ENCODE measurements around the gene ANTKMT.
"Not testable (repeated sequence)": the region's sequence is repeated elsewhere in the genome, so short reads cannot be mapped to it uniquely, and the experiment has no call there.

Gene ANTKMT

GRCh38 chr16:728890-729744, 8.2 kb downstream of the ANTKMT start:
- no peak for DNase-seq

DNA sequence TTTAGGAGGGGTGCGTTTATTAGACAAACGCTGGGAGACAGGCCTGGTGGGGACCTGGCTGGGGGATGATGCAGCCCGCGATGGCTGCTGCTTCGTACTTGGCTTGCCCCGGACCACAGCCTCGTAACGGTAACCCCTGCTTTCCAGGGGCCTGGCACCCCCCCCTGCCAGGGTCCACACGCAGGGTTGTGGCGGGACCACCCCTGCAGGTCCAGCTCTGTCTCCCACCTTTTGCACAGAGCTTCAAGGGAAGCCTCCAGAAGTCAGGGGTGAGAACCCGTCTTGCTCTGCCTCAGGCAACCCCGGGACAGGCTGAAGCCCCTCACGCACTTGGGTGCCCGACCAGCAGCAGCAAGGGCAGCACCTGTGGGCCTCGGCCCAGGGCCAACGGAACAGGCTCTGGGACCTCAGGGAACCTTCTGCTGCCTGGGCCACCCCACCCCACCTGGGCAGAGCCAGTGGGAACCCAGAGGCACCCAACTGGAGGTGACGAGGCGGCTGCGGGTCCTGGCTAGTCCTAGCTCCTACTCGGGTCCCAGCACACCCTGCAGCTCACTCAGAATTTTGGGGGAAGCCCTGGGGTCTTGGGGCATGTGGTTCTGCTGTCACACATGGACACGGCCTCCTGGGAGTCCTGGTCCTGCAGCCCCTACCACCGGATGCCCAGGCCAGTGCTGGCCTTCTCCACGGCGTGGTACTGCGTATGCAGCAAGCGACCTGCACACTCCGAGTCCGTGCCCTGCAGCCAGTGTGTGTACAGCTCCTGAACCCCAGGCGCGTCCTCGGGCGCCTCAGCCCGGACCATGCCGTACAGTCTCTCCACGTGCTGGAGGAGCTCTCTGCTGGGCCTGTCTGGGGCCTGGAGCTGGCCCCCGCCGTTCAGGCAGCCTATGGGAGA, 9.1 kb downstream of the ANTKMT start:
- no peak for DNase-seq

GRCh38 chr16:730666-731509, 9.9 kb downstream of the ANTKMT start:
- DNase-seq, result no peak

- no peak for DNase-seq
Observed at GRCh38 chr16:732332-732731, 11.4 kb downstream of the ANTKMT start.

DNA sequence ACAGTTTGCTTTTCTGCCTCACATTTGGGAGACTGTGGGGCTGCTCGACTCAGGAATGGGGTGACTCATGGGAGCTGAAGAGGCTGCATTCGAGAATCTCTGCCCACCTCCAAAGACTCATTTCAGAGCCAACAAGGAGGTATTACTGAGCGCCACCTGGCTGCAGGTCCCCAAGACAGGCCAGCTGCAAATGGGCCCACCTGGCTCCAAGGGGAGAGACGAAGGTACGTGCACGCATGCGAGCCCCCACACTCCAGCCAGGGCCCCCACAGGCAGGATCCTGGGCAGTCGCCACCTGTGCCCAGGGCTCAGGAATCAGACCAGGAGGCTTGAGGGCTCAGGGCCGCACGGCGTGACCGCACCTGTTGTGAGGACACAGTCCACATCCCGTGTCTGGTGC, 12.0 kb downstream of the ANTKMT start:
- DNase-seq, result no peak

DNA sequence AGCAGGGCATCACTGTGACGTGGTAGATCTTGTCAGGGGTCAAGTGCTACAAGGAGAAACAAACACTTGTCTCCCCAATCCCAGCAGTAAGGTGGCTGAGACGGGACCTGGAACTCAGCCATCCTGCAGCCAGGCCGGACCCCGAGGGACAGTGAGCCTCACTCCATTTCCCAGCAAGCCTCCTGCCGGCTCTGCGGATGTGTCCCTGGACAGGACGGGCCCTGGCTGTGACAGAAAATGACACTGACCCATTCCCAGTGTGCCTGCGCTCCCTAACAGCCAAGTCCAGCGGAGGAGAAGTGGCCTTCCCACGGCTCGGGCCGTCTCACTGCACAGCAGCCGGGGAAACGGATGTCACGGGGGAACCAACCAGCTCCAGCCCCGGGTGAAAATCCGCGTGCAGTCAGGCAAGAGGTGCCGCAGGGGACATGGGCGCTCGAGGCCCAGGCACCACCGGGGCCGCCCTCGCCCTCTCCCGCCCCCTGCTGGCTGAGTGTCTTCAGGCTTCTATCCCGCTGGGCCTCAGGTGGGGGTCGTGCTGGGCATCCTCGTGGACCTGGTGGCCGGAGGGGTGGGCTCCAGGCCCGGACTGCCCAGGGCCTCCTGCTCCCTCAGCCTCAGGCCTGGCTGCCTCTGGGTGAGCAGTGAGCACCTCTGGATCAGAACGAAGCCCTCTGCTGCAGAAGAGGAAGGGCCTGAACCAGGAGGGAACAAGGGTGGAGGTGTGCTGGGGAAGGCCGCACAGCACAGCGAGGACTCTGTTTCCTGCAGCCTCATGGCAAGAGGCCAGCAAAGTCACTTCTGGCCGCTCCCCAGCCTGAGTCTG, 12.6 kb downstream of the ANTKMT start:
- no peak for DNase-seq

DNA sequence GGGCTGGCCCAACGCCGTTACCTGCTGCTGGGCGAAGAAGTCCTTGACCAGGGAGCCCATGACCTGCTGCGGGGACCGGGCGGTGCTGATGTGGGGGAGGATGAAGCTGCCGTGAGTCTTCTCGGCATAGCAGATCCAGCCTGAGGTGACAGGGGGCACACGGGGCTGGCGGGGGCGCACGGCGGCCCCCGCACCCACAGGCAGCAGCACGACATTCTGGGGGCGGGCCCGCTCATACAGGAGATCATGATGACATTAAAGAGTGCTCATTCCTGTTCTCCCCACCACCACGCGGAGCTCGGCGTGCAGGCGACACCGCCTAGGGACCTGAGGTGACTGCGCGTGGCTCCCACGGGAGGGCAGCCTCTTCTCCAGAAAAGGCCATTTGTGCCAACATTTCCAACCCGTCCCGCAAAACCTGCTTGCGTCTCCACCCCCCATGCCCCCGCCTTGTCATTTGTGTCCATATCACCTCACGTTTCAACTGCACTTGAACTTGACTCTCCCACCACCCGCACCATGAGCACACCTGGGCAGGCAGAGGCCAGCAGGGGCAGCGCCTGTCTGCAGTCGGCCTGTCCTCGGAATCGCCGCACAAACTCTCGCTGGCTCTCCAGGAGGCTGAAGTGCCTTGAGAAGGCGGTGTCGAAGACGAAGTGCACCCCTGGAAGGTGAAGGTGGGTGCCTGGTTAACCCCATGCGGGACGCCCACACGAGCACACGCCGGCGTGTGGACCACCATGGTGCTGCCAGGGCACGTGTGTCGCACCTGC, 13.4 kb downstream of the ANTKMT start:
- DNase-seq, result no peak

DNA sequence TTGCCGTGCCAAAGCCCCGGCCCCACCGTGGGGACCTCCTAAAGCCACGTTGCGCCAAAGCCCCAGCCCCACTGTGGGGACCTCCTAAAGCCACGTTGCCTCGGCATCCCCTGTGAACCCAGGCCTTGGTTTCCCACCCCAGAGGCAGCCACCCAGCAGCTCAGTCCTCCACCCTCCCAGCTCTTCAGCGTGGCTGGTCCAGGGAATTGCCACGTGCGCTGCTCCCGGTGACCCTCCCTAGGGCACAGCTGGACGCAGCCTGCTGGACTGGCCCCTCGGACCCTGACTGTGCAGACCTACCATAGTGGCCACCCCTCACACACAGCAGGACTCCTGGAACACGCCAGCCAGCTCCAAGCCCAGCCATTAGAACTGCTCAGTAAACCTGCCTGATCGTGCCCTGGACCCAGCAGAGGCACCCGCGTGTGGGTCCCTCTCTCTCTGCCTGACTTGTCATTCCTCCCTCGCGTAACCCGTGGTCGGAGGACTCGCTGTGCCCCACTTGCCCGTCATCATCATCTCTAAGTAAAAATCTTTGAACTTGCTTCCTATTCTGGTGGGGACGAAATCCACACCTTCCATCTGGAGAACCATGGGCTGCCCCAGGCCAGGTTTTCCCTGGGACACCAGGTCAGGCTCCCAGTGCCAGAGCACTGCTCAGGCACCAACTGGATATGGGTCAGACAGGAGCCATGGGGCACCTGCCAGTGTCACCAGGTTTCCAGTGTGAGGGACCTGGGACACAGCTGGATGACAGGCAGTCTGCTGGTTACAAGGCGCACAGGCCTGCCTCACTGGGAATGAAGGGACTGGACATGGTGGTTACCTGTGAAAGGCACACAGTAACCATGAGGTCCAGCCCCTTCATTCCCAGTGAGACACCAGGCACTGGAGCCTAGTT, 14.3 kb downstream of the ANTKMT start:
- no peak for DNase-seq

DNA sequence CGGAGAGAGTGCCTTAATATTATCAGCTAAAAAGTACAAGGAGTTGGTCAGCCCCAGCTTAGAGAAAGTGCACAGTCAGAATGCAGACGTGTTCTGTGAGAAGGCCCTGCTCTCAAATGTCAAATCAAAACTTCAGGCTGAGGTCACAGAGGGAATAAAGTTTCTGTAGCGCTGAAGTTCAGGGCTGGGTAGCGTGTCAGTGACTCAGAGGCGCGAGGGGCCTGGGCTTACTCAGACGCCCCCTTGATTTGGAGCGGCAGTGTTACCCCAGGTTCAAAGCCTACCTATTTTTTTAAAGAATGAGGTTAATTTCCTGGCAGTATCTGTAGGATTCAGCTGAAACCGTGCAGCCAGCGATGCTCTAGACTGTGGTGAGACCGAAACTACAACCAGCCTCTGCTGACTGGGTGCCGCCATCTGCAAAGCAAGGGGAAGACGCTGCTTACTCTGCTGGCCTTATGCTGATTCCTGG, 15.1 kb downstream of the ANTKMT start:
- no peak for DNase-seq

GRCh38 chr16:736936-737481, 16.1 kb downstream of the ANTKMT start:
- DNase-seq, result no peak

DNA sequence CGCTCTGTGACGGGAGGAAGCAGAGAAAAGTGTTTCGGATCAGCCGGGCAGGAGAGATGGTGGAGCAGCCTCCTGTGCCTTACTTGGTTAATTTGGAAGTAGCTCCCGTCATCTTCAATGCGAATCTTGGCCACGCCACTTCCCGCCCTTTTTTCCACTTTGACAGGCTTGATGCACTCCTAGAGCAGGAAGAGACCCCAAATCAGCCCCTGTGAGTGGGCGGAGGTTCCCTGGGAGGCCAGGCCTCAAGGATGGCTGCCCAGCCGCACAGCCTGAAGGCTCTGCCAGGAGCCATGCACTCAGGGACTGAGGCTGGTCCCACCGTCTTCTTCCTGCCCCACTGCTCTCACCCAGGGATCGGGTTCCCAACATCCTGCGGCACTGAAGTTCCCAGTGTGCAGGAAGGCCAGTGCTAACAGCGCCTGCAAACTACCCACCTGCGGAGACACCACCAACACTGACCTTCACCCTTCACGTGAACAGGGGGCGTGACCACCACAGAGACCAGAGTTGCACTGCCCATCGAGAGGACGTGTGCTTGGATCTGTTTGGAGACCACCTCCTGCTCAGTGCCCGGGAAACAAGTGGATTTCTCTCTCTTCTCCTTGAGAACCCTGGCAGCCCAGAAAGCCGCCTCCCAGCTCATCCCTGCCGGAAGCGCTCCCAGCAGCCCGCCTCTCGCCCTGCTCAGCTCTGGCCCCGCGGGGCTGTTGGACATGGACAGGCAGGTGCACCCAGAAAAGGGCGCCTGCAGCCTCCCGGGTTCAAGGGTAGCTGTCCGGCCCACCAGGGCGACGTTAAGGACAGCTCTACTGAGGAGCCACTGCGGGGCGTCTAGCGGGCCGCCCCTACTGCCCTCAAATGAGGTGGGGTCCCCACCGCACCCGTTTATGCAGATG, 18.9 kb downstream of the ANTKMT start:
- DNase-seq, result no peak

GRCh38 chr16:740459-740763, 19.5 kb downstream of the ANTKMT start:
- DNase-seq, result no peak

DNA sequence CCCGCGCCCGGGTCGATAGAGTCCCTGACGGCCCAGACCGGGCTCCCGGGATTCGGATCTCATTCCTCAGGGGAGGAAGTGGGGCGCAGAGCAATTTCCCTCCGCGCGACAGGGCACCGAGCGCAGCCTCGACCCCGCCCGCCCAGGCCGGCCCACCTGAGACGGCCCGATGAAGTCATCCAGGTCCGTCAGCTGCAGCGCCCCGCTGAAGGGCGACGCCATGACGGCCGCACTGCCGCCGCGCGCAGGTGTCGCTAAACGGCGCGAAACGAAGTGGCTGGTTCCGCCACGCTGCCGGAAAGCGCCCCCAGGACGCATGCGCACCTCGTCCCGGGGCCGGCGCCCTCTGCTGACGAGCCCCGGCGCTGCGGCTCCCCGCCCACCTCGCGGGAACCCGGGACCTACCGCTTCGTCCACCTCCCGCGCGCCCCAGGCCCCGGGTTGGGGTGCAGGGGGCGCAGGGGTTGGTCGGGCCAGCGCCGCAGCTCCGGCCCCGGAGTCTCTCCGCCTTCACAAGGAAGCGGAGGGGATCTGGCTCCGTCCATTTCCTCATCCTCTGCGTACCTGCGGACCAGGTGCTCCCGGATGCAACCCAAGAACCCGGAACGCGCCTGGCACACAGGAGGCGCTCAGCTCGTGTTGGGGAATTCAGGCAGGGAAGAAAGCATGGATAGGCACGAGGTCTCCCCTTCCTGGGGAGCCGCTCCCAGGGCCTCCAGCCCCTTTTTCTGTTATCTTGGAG, 20.0 kb downstream of the ANTKMT start, which contains the start of gene CIAO3:
Gene CIAO3 (minus strand): TSS at position 234 of the 742 bp plus-strand sequence. CDS start 12 bp downstream, at position 222.
- peak; percentile 53 for DNase-seq

- no peak for DNase-seq
Observed at GRCh38 chr16:741986-742629, 21.2 kb downstream of the ANTKMT start.

DNA sequence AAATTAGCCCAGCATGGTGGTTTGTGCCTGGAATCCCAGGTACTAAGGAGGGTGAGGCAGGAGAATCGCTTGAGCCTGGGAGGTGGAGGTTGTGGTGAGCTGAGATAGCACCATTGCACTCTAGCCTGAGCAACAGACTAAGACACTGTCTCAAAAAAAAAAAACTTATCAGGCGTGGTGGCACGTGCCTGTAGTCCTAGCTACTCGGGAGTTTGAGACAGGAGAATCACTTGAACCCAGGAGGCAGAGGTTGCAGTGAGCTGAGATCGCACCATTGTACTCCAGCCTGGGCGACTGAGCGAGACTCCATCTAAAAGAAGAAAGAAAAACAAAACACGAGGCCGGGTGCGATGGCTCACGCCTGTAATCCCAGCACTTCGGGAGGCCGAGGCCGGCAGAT, 21.9 kb downstream of the ANTKMT start:
- DNase-seq, result not testable (repeated sequence)

GRCh38 chr16:743794-744500, 23.0 kb downstream of the ANTKMT start:
- no peak for DNase-seq

DNA sequence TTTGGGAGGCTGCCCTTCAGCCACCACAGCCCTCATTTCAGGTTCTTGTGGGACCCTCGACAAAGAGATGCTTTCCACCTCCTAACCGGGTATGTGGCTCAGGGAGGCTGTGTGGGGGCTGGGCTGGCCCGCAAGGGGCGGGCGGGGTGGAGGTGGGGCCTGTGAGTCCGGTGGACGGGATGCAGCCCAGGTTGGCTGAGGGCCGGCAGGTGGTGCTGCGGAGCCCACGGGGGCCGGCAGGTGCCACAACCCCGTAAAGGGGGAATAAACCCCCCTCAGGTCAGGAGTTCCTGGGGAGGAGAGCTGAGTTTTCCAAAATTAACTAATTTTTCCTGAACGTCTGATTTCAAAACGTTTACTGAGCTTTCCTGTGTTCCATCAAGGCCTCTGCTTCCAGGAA, 24.8 kb downstream of the ANTKMT start:
- DNase-seq, result no peak

Data from NCI-H526 treated with DMSO at 0.1 percent for 48 hours (cell line).